CD4-positive, alpha-beta T cell treated with Interleukin-2 at 100 ng/mL for 4 hours (primary cell): Measurements from ENCODE around the gene TNFSF15.

ENCODE experiments used
- DNase-seq: peaks from one replicate; pipeline ENCODE4 v3.0.0-alpha.2; 2020; ENCODE audit warnings: low spot score

TNFSF15 gene

GRCh38 chr9:114824110-114824509 lies 18.3 kb upstream of the TNFSF15 start:
- DNase-seq: no peak

DNA sequence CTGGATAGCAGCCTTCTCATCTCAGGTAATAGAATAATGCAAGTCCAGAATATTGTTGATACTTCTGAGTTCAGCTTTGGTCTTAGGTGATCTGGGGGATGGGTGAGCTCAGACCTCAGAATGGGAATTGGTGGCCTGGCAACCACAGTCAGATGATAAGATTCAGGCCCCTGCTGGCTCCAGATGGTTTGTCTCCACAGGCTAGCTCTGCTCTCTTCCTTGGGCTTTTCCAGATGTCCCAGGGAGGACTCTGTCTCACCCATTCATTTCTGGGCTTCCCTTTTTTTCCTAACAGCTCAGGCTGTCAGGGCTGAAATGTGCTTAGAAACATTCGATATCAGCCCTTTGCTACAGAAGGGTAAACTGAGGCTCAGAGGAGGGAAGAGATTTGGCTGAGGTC lies 17.6 kb upstream of the TNFSF15 start:
- DNase-seq: no peak

GRCh38 chr9:114822708-114823107 lies 16.9 kb upstream of the TNFSF15 start:
- no peak for DNase-seq

DNA sequence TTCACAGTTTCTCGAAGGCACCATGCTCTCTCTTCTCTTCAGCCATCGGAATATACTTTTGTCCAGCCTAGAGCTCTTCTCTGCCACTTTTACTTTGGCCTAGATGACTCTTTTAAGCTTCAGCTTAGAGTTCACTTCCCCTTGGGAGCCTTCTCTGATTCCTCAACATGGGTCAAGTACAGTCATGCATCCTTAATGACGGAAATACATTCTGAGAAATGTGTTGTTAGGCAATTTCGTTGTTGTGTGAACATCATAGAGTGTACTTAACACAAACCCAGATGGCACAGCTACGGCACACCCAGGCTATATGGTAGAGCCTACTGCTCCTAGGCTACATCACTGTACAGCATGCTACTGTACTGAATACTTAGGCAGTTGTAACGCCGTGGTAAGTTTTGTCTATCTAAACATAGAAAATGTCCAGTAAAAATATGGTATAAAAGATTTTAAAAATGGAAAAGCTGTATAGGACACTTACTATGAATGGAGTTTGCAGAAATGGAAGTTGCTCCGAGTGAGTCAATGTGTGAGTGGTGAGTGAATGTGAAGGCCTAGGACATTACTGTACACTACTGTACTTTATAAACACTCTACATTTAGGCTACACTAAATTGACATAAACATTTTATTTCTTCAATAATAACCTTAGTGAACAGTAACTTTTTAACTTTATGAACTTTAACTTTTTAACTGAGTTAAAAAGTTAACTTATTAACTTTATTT lies 15.1 kb upstream of the TNFSF15 start:
- no peak for DNase-seq

DNA sequence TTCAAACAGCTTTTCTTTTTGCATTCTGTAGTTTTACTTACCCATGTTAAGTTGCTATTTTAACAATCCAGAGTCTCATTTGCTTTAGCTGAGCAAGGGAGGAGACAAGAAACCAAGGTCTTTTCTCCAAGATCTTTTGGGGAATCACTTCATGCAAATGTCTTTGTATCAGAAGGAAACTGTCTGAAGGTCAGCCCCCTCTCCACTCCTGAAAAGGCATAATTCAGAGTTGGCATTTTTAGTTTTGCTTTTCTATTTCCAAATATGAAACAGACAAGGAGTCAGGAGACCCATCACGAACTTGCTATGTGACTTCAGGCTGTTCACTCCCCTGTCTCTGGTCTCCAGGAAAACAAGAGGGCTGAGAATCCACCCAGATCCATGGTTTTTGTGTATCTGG lies 12.3 kb upstream of the TNFSF15 start:
- DNase-seq: no peak

DNA sequence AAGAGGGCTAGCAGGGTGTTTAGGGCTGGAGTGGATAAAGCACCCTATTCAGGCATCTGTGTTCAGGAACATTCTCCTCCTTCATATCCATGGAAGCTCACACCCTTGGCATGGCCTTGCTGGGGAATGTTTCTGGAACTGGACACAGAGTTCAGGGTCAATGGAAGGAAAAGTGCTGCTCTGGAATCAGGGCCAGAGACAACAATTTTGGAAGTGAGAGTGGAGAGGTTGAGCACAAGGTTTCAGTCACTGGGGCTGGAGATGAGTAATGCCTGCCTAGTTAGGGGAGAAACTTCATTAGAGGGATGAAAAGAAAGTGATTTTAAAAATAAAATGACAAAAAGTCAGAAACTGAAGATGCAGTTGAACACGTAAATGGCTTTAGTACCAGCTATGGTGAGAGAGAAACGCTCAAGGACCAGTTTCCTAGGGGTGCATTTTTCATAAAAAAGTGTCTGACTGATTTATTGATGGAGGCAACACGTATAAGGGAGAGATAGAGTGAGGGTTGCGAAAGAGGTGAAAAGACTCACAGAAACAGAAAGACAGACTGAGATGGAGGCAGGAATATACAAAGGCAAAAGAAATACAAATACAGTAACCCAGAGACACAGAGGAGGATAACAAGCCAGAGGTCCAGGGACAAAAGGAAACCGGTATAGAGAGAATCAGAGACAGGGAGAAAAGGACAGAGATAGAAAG lies 8.0 kb upstream of the TNFSF15 start:
- no peak for DNase-seq

DNA sequence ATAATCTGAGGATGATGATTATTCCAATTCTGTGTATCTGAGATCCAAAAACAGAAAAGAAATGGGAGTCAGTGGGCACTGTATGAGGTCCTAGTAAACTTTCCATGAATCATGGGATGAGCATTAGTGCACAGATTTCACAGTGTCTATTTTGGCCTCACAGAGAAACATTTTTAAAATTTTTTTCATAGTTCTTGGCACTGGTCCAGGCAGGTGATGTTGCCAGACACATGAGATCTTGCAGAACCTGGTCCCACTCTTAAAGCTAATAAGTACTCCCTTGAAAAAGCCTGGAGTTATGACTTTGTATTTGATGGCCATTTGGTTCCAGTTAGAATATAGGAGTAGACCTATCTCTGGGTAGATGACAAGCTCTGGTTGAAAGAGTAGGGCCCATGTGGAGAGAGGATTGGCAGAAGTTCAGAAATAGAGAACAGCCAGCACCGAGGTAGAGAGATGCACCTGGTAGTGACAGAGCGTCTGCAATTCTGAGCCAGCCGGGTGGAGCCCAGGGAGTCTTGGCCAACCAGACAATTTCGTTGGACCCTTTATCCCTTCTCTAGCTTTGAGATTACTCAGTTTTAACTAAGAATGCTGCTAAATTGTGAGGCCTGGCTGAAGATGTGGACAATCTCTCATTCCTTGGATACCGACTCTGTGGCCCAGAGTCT lies 6.3 kb upstream of the TNFSF15 start:
- no peak for DNase-seq

DNA sequence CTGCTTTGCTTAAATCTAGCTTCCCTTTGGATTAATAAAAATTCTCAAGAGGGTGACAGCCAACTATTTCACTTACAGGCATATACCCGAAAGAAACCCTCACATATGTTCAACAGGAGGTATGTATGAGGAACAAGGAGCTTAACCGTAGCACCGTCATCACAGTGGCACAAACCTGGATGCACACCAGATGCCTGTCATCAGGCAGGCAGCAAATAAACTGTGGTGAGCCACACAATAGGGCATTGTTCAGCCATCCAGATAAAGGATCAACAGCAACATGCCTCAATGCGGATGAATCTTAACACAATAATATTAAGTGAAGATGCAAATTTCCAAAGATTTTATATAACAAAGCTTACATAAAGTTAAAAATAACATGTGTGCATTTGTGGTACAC lies 5.5 kb upstream of the TNFSF15 start:
- no peak for DNase-seq

GRCh38 chr9:114810614-114811013 lies 4.8 kb upstream of the TNFSF15 start:
- no peak for DNase-seq

DNA sequence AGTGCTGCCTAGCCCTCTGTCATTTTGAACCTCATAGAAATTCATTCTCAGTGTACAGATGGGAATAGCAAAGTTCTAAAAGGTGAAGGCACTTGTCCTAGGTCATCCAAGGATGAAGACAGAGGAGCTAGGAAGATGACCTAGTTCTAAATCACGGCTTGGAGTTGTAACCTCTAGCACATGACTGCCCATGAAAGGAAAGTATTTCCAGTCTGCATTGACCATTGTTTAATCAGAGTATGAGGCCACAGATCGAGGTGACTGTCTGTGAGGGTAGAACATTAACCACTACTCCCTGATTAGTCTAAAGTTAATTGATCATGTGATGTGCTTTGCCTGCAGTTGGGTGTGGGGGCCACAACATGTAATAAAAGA lies 674 bp upstream of the TNFSF15 start:
- DNase-seq: no peak

- no peak for DNase-seq
These were observed 1.3 kb downstream of the TNFSF15 start for GRCh38 chr9:114804505-114804904.

DNA sequence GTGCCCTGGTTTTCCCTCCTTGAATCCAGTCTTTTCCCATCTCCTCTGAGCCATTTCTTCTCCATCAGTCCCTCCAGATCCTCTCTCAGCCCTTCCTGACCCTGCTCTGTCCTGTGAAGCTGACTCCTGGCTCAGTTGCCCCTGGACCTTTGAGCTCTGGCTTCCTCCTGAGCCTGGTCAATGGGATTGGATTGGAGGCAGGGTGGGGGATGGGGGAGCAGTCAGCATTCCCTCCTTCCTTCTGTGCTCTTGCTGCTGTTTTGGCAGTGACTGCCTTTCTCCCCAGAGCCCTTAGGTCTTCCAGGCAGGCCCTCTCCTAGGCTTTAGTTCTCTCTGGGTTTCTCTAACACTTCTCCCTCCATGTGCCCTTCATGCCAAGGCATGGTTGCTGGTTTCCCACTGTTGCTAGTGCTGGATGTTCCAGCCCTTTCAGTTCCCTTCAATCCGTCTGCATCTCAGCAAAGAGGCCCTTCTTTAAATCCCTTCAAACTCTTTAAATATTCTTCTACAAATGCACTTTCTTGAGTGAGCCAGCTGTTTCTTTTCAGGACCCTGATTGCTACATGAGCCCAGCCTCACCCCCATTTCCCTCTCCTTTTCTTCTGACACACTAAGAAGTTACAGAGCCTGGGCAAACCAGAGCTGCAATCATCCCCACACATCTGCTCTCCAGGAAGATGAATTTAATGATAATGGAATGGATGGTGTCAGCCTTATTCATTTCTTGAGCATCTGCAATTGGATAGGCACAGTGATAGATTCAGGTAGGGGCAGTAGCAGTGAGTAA lies 2.2 kb downstream of the TNFSF15 start:
- DNase-seq: no peak

DNA sequence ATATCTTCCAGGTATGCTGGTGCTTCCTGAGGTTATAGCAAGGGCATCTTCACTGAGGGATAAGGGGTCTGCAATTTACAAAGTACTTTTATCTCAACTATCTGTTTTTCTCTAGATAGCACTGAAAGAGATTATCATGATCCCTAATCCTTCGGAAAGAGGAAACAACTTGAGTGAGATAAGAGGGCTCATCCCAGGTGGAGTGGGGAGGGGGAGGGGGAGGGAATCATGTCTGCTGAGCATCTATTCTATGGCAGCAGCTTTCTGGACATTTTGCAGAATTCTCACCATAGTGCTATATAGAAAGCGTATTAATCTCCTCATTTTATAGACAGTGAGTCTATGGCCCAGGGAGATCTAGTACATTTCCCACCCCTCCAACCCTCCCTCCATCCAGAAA lies 5.9 kb downstream of the TNFSF15 start:
- no peak for DNase-seq

DNA sequence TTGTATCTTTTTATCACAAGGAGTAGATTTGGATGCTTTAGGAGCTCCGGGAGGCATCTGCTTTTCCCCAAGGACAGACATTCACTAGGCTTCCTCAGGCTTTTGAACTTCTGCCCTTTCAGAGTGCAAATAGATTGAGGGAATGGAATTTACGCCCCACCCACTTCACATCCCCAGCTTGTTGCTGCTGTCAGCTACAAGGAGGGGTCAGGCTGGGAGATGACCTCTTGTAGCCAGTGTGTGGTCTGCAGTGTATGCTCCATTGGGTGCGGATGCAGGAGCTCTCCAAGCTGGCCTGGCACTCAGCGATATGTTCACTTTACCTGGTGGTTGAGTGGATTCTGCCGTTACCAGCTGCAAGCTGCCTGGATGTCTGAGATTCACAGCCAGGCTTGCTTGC lies 6.4 kb downstream of the TNFSF15 start:
- no peak for DNase-seq

- no peak for DNase-seq
These were observed 6.9 kb downstream of the TNFSF15 start for GRCh38 chr9:114798780-114799427.

- DNase-seq: no peak
These were observed 7.7 kb downstream of the TNFSF15 start for GRCh38 chr9:114798101-114798500.

- no peak for DNase-seq
These were observed 13.4 kb downstream of the TNFSF15 start for GRCh38 chr9:114792396-114792795.

DNA sequence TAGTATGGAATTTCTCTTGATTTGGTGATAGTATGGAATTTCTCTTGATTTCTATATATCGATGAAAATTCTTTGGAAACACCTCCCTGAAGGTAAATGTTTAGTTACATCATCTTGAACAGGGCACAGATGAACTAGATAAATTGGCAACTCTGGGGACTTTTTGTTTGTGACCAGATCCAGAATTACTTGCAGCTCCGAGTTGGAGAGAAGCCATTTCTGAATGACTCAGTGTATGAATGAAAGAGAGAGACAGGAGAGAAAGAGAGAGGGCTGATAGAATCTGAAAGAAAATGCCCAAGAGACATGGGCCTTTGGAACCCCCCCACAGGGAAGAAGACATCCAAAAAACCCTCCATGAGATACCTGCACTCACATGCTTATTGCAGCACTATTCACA lies 14.1 kb downstream of the TNFSF15 start:
- no peak for DNase-seq

GRCh38 chr9:114791312-114791711 lies 14.5 kb downstream of the TNFSF15 start:
- no peak for DNase-seq

GRCh38 chr9:114790521-114790920 lies 15.3 kb downstream of the TNFSF15 start:
- DNase-seq: no peak

- no peak for DNase-seq
These were observed 16.8 kb downstream of the TNFSF15 start for GRCh38 chr9:114789006-114789405.
